Activated CD4-positive, alpha-beta T cell treated with anti-CD3 and anti-CD28 coated beads, Interleukin-2, amount 50 U/mL, for 24 hours (primary cell): ENCODE data around the gene TRAPPC4.
"Not testable (repeated sequence)": the region's sequence is repeated elsewhere in the genome, so short reads cannot be mapped to it uniquely, and the experiment has no call there.

Experiments used
- DNase-seq, 2 donors: peaks; one replicate each; pipeline ENCODE4 v3.0.0-alpha.2; 2020; ENCODE audit warnings: low read depth in 1 of 2, low spot score in 1 of 2

The TRAPPC4 gene, protein sequence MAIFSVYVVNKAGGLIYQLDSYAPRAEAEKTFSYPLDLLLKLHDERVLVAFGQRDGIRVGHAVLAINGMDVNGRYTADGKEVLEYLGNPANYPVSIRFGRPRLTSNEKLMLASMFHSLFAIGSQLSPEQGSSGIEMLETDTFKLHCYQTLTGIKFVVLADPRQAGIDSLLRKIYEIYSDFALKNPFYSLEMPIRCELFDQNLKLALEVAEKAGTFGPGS

GRCh38 chr11:119018074-119018938, at the start of gene TRAPPC4, which contains the start of gene RPS25:
TSS of gene TRAPPC4 (plus strand) at chr11:119018766. CDS start at chr11:119018796, 30 bp downstream.
TSS of gene RPS25 (minus strand) at chr11:119018343. CDS start at chr11:119018284, 59 bp downstream.
- DNase-seq: peak; percentile 87 to 93

DNA sequence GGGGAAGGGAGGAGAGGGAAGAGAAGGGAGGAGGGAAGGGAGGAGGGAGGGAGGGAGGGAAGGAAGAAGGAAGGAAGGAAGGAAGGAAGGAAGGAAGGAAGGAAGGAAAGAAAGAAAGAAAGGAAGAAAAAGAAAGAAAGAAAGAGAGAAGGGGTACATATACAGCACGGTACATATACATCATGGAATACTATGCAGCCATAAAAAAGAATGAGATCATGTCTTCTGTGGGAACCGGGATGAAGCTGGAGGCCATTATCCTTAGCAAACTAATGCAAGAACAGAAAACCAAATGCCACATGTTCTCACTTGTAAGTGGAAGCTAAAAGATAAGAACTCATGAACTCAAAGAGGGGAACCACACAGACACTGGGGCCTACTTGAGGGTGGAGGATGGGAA, 49.1 kb upstream of the TRAPPC4 start:
- DNase-seq: not testable (repeated sequence)

DNA sequence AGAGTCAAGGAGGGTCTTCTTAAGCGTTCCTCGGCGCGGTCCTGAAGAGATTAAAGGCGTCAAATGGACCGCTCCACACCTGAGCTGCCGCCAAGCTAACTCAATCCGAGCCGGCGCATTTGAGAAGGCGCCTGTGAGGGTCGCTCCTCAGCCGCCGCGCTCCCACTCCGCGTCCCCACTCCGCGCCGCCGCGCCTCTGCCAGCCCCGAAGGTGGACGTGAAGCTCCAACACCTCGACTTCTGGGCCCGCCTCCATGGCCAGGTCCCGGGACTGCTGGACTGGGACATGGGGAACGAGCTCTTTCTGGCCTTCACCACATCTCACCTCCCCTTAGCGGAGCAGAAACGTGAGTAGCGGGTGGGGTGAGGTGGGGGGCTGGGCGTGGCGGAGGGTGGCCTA, 46.9 kb upstream of the TRAPPC4 start, which contains the start of gene FOXR1:
Gene FOXR1, plus strand, starts transcription at position 116 of the 400 bp plus-strand sequence. Its CDS starts 171 bp downstream, at position 287.
- DNase-seq: no peak

DNA sequence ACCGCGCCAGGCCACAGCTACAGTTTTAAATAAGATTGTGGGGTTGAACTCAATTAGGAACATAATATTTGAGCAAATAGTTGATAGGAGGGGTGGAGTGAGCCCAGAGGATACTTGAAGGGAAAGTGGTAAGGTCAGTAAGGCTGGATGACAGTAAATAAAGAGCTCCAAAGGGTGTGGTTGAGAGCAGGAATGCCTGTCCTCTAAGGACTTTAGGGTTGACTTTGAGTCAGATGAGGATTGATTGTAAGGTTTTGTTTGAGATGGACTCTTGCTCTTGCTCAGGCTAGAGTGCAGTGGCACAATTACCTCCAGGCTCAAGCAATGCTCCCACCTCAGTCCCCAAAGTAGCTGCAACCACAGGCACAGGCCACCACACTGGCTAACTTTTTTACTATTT, 44.6 kb upstream of the TRAPPC4 start:
- no peak for DNase-seq

- no peak for DNase-seq
These were observed 42.5 kb upstream of the TRAPPC4 start for GRCh38 chr11:118975771-118976709.

DNA sequence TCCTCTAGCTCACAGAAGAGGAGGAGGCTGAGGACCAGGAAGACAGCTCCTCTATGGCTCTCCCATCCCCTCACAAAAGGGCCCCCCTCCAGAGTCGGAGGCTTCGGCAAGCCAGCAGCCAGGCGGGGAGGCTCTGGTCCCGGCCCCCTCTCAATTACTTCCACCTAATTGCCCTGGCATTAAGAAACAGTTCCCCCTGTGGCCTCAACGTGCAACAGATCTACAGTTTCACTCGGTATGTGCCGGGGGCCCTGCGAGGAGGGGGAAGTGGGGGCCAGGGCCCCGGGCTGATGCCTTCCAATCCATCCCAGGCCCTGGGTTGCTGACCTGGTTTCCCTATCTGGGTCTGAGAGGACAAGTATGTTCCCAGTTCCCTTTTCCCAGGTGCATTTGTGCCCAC, 39.1 kb upstream of the TRAPPC4 start:
- no peak for DNase-seq

DNA sequence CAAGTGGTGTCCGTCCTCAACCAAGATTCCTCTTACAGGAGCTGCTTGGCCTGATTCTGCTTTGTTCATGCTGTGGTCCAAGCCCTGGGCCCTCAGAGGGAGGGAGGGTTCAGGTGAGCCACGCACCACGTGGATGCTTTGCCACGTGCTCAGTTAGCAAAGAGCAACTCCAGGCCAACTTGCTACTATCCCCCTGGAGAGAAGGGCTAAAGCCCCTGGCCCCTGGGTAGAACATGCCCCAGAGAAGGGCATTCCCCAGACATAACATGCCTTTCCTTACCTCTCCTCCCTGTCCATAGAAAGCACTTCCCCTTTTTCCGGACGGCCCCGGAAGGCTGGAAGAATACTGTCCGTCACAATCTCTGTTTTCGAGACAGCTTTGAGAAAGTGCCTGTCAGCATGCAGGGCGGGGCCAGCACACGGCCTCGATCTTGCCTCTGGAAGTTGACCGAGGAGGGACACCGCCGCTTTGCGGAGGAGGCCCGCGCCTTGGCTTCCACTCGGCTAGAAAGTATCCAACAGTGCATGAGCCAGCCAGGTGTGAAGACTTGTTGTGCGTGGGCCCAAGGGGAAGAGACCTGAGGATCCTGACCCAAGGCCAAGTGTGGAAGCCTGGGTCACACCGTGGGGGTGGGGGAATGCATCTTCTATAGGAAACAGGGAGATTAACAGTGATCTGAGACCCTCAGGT, 38.2 kb upstream of the TRAPPC4 start:
- DNase-seq: no peak

DNA sequence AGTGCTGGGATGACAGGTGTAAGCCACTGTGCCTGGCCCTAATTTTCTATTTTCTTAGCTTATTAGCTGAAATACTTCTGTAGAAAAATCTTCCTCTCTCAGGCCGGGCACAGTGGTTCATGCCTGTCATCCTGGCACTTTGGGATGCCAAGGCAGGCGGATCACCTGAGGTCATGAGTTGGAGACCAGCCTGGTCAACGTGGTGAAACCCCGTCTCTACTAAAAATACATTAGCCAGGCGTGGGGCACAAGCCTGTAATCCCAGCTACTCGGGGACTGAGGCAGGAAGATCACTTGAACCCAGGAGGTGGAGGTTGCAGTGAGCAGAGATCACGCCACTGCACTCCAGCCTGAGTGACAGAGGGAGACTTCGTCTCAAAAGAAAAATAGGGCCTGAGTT, 34.2 kb upstream of the TRAPPC4 start:
- not testable (repeated sequence) for DNase-seq

GRCh38 chr11:118984825-118985224, 33.7 kb upstream of the TRAPPC4 start:
- no peak for DNase-seq

- no peak for DNase-seq
These were observed 30.3 kb upstream of the TRAPPC4 start for GRCh38 chr11:118988280-118988679.

GRCh38 chr11:118991486-118992038, 27.0 kb upstream of the TRAPPC4 start:
- not testable (repeated sequence) for DNase-seq

GRCh38 chr11:118996926-118997626, 21.5 kb upstream of the TRAPPC4 start:
- DNase-seq: peak; percentile 5 to 35

DNA sequence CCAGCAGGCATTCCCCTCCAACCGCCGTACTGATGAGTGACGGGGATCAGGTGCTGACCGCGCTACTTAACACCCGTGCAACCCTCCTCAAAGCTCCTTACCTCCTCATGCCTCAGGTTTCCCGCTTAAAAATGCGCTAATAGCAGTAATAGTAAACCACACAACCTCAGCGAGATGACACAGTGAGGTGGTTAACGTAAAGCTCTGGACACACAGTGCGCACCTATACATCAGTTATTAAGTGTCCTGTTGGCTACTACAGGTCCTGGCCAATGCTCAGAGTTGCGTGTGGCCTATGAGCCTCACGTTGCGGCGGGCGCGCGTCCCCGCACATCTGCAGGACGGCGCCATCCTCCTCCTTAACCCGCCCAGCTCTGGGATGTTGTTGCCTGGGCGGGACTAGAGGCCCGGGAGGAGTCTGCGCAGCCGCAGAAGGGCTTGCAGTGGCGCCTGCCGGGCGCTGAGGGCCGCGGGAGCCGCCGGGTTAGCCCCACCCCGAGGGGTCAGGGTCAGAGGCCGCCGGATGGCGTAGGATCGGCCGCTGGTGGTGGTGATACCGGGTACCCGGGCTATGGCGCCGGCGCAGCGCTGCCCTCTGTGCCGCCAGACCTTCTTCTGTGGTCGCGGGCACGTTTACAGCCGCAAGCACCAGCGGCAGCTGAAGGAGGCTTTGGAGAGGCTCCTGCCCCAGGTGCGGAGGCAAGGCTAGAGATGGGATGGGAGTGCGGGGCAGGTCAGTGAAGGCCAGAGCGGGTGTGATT, 20.8 kb upstream of the TRAPPC4 start, which contains the start of gene CENATAC:
Gene CENATAC, plus strand, starts transcription at position 512 of the 761 bp plus-strand sequence. Its CDS starts 60 bp downstream, at position 572.
- DNase-seq: peak; percentile 86 to 93

- no peak for DNase-seq
These were observed 20.2 kb upstream of the TRAPPC4 start for GRCh38 chr11:118998388-118998717.

GRCh38 chr11:118998822-118999221, 19.7 kb upstream of the TRAPPC4 start:
- DNase-seq: no peak

- DNase-seq: no peak
These were observed 17.7 kb upstream of the TRAPPC4 start for GRCh38 chr11:119000906-119001305.

GRCh38 chr11:119006656-119007055, 11.9 kb upstream of the TRAPPC4 start:
- no peak for DNase-seq

DNA sequence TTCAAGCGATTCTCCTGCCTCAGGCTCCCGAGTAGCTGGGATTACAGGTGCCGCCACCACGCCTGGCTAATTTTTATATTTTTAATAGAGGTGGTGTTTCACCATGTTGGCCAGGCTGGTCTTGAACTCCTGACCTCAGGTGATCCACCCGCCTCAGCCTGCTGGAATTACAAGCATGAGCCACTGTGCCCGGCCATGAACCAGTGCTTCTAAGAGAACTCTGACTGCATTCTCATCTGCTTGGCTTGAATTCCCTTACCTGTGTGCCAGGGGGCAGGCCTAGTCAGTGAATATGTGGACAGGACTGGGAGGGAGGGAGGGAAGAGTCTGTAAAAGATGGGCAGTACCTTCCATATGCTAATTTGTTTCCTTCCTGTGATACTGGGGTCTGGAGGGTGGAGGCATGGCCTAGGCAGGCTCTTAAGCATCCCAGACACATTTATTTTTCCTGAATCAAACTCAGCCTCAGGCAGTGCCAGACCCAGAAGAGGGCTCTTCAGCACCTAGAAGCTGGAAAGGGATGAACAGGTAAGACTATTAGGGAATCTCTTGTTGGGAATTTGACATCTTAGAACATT, 7.0 kb upstream of the TRAPPC4 start:
- no peak for DNase-seq
